Measurements from ENCODE around the gene ZNF555.

DNA sequence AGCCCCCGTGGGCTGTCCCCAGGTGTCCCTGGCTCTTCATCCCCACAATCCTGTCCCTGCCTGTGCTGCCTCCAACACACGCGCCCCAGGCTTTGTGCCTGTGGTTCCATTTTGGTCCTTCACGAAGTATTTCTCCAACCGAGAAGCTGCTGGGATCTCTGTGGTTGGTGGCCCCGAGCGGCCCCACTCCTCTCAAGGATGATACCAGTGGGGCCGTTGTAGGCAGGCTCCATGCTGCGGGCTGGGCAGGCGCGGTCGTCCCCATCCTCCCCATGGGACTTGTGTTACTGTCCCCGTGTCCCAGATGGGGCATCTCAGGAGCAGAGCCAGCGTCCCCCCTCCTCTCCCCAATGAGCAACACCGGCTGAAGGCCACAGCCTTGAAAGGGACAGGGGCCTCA is 25.4 kb upstream of the ZNF555 start:
- TF ChIP-seq EP300 (IDR thresholded peaks at IDR 0.05) (no peak), POLR2A (IDR thresholded peaks at IDR 0.05; ENCODE audit: low read depth) (no peak)
- TF ChIP-seq, protein P1, sequence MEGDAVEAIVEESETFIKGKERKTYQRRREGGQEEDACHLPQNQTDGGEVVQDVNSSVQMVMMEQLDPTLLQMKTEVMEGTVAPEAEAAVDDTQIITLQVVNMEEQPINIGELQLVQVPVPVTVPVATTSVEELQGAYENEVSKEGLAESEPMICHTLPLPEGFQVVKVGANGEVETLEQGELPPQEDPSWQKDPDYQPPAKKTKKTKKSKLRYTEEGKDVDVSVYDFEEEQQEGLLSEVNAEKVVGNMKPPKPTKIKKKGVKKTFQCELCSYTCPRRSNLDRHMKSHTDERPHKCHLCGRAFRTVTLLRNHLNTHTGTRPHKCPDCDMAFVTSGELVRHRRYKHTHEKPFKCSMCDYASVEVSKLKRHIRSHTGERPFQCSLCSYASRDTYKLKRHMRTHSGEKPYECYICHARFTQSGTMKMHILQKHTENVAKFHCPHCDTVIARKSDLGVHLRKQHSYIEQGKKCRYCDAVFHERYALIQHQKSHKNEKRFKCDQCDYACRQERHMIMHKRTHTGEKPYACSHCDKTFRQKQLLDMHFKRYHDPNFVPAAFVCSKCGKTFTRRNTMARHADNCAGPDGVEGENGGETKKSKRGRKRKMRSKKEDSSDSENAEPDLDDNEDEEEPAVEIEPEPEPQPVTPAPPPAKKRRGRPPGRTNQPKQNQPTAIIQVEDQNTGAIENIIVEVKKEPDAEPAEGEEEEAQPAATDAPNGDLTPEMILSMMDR (IDR thresholded peaks at IDR 0.05), result no peak

Measured in esophagus muscularis mucosa (tissue), 4 donors.